Neural progenitor cell (in vitro differentiated cells): Measurements from ENCODE around the gene KCNH2. TPM values are rescaled to one million over a fixed set of nuclear protein-coding genes. Genes with fewer than 3 reads are reported as not detected.

Experiments used
- DNase-seq: peaks from one replicate; pipeline ENCODE4 v3.0.0-alpha.2; 2016; ENCODE audit warnings: low spot score
- H2AFZ ChIP-seq: fragments of 200-600 bp; sonication (generic); replicated peaks from 2 replicates; pipeline ENCODE4 v1.6.1; 2016; ENCODE audit warnings: antibody characterized with exemption
- H3F3A ChIP-seq: fragments of 200-600 bp; sonication (generic); 2 replicates; pipeline ENCODE4 v1.6.1; 2016; ENCODE audit warnings: antibody characterized with exemption, low read depth
- H3K27ac ChIP-seq: fragments of 200-600 bp; sonication (generic); 2 replicates; pipeline ENCODE4 v1.5.1; 2016; ENCODE audit warnings: mild to moderate bottlenecking
- H3K27me3 ChIP-seq: fragments of 200-600 bp; sonication (generic); 2 replicates; pipeline ENCODE4 v1.6.1; 2016; ENCODE audit warnings: mild to moderate bottlenecking, moderate library complexity
- H3K36me3 ChIP-seq: fragments of 200-600 bp; sonication (generic); 2 replicates; pipeline ENCODE4 v1.5.1; 2016
- H3K4me1 ChIP-seq: fragments of 200-600 bp; sonication (generic); 2 replicates; pipeline ENCODE4 v1.6.1; 2016; ENCODE audit warnings: mixed run types
- H3K4me2 ChIP-seq: fragments of 200-600 bp; sonication (generic); 2 replicates; pipeline ENCODE4 v1.6.1; 2016
- H3K4me3 ChIP-seq: fragments of 200-600 bp; sonication (generic); 2 replicates; pipeline ENCODE4 v1.5.1; 2016
- H3K79me2 ChIP-seq: fragments of 200-600 bp; sonication (generic); 2 replicates; pipeline ENCODE4 v1.6.1; 2016; ENCODE audit warnings: low read depth
- H3K9ac ChIP-seq: fragments of 200-600 bp; sonication (generic); 2 replicates; pipeline ENCODE4 v1.6.1; 2016
- H3K9me3 ChIP-seq: fragments of 200-600 bp; sonication (generic); 2 replicates; pipeline ENCODE4 v1.5.1; 2016; ENCODE audit warnings: low read depth
- H4K20me1 ChIP-seq: fragments of 200-600 bp; sonication (generic); 2 replicates; pipeline ENCODE4 v1.6.1; 2016; ENCODE audit warnings: low read depth
- H3K27ac Mint-ChIP-seq: 3 replicates; pipeline ENCODE4 v1.8.0; 2021; ENCODE audit warnings: mixed read lengths
- H3K27me3 Mint-ChIP-seq: 2 replicates; pipeline ENCODE4 v1.8.0; 2022; ENCODE audit warnings: low read depth, mild to moderate bottlenecking, inconsistent platforms, moderate library complexity, mixed read lengths; ENCODE audit not compliant: insufficient read depth
- H3K36me3 Mint-ChIP-seq: 3 replicates; pipeline ENCODE4 v1.8.0; 2021; ENCODE audit warnings: mixed read lengths
- H3K4me1 Mint-ChIP-seq: 3 replicates; pipeline ENCODE4 v1.8.0; 2021; ENCODE audit warnings: mixed read lengths
- H3K4me3 Mint-ChIP-seq: 3 replicates; pipeline ENCODE4 v1.8.0; 2021; ENCODE audit warnings: mild to moderate bottlenecking, moderate library complexity, mixed read lengths
- H3K9me3 Mint-ChIP-seq: 3 replicates; pipeline ENCODE4 v1.8.0; 2020; ENCODE audit warnings: mixed read lengths
- CTCF ChIP-seq: fragments of 200-600 bp; sonication (generic); IDR thresholded peaks from 2 replicates; pipeline ENCODE4 v1.5.1; 2017; ENCODE audit warnings: antibody characterized with exemption, mild to moderate bottlenecking
- EZH2 ChIP-seq: fragments of 200-600 bp; sonication (generic); IDR thresholded peaks from 2 replicates; pipeline ENCODE4 v1.6.1; 2017; ENCODE audit warnings: antibody characterized with exemption, mild to moderate bottlenecking, moderate library complexity
- EZH2phosphoT487 ChIP-seq: fragments of 200-600 bp; sonication (generic); IDR thresholded peaks from 2 replicates; pipeline ENCODE4 v1.6.1; 2017; ENCODE audit warnings: antibody characterized with exemption
- total RNA-seq: library from RNA; depleted of rRNA; stranded (reverse); fragments of >200 nt; gene quantifications from 2 replicates; pipeline ENCODE4 v1.2.3, GENCODE V29; 2015; ENCODE audit warnings: low replicate concordance

Gene KCNH2
- total RNA-seq, 1 donor from 2014 or later = 2.6 TPM

GRCh38 chr7:150936018-150936417 is 42.1 kb downstream of the KCNH2 start:
- Histone ChIP-seq H3K36me3 (no peaks in the 10 kb centered on the region), H3K4me1 (peaks cover 8% of the 10 kb centered on the region), H3K4me3 (no peak overlapping the region), H3F3A (no peaks in the 10 kb centered on the region), H3K9ac (no peak overlapping the region), H3K27ac (no peak overlapping the region), H3K9me3 (no peaks in the 10 kb centered on the region), H2AFZ (no peak overlapping the region), H4K20me1 (no peaks in the 10 kb centered on the region), H3K79me2 (no peaks in the 10 kb centered on the region), H3K4me2 (no peak overlapping the region), H3K27me3 (no peaks in the 10 kb centered on the region)
- no peak for TF ChIP-seq EZH2
- TF ChIP-seq EZH2phosphoT487 = no peak
- no peak for TF ChIP-seq CTCF
- H3K27ac Mint-ChIP-seq = peak overlapping the region; percentile 58
- H3K4me3 Mint-ChIP-seq = no peak overlapping the region
- no peak for DNase-seq
- no peaks in the 10 kb centered on the region for H3K27me3 Mint-ChIP-seq
- H3K9me3 Mint-ChIP-seq = no peaks in the 10 kb centered on the region
- no peaks in the 10 kb centered on the region for H3K36me3 Mint-ChIP-seq
- H3K4me1 Mint-ChIP-seq = peaks cover 3% of the 10 kb centered on the region

- H3K4me3 Mint-ChIP-seq = no peak overlapping the region
- H3K4me3 ChIP-seq = no peak overlapping the region
- no peaks in the 10 kb centered on the region for H4K20me1 ChIP-seq
- peaks cover 8% of the 10 kb centered on the region for H3K4me1 ChIP-seq
- H3K4me2 ChIP-seq = no peak overlapping the region
- H3F3A ChIP-seq = no peaks in the 10 kb centered on the region
- H3K79me2 ChIP-seq = no peaks in the 10 kb centered on the region
- no peaks in the 10 kb centered on the region for H3K9me3 Mint-ChIP-seq
- no peak overlapping the region for H3K27ac ChIP-seq
- H3K27me3 Mint-ChIP-seq = no peaks in the 10 kb centered on the region
- no peaks in the 10 kb centered on the region for H3K36me3 ChIP-seq
- H3K9ac ChIP-seq = no peak overlapping the region
- peaks cover 3% of the 10 kb centered on the region for H3K4me1 Mint-ChIP-seq
- no peak overlapping the region for H3K27ac Mint-ChIP-seq
- no peaks in the 10 kb centered on the region for H3K36me3 Mint-ChIP-seq
- DNase-seq = no peak
- TF ChIP-seq EZH2phosphoT487 = no peak
- TF ChIP-seq CTCF = no peak
- TF ChIP-seq EZH2 = no peak
- no peaks in the 10 kb centered on the region for H3K9me3 ChIP-seq
- no peak overlapping the region for H2AFZ ChIP-seq
- no peaks in the 10 kb centered on the region for H3K27me3 ChIP-seq
Measured at GRCh38 chr7:150935149-150935548, 43.0 kb downstream of the KCNH2 start.

GRCh38 chr7:150934045-150934766 is 43.9 kb downstream of the KCNH2 start:
- no peak overlapping the region for H3K9ac ChIP-seq
- H3K27ac ChIP-seq = no peak overlapping the region
- H3K4me1 ChIP-seq = peaks cover 8% of the 10 kb centered on the region
- Mint-ChIP-seq H3K9me3 (no peaks in the 10 kb centered on the region), H3K27ac (no peak overlapping the region), H3K4me3 (no peak overlapping the region), H3K36me3 (no peaks in the 10 kb centered on the region), H3K27me3 (no peaks in the 10 kb centered on the region), H3K4me1 (peaks cover 3% of the 10 kb centered on the region)
- no peaks in the 10 kb centered on the region for H4K20me1 ChIP-seq
- no peak overlapping the region for H3K4me2 ChIP-seq
- H3K36me3 ChIP-seq = no peaks in the 10 kb centered on the region
- H3K79me2 ChIP-seq = no peaks in the 10 kb centered on the region
- no peak overlapping the region for H3K4me3 ChIP-seq
- H3K9me3 ChIP-seq = no peaks in the 10 kb centered on the region
- no peaks in the 10 kb centered on the region for H3F3A ChIP-seq
- no peak overlapping the region for H2AFZ ChIP-seq
- no peaks in the 10 kb centered on the region for H3K27me3 ChIP-seq
- DNase-seq = no peak
- TF ChIP-seq EZH2phosphoT487 (no peak), CTCF (no peak), EZH2 (no peak)
